ENCODE measurements around the gene STK25.
"Not testable (repeated sequence)": the region's sequence is repeated elsewhere in the genome, so short reads cannot be mapped to it uniquely, and the experiment has no call there.

The STK25 gene

GRCh38 chr2:241532733-241533601 lies 24.6 kb upstream of the STK25 start:
- no peaks in the 10 kb centered on the region for H3K9me3 ChIP-seq
- in situ Hi-C loops (cut with MboI; ENCODE audit: low sequenced_read_pairs), result no loop called here
- H3K27me3 ChIP-seq (ENCODE audit: low read depth), result no peaks in the 10 kb centered on the region
- no peak for DNase-seq (ENCODE audit: low spot score in 2 of 2)
- H3K4me1 ChIP-seq, result no peaks in the 10 kb centered on the region
- H3K4me3 ChIP-seq, result no peak overlapping the region
- H3K36me3 ChIP-seq (replicated peaks), result no peaks in the 10 kb centered on the region

- Histone ChIP-seq H3K4me3 (no peak overlapping the region), H3K27me3 (ENCODE audit: low read depth) (no peaks in the 10 kb centered on the region), H3K36me3 (replicated peaks) (no peaks in the 10 kb centered on the region), H3K9me3 (no peaks in the 10 kb centered on the region), H3K4me1 (no peaks in the 10 kb centered on the region)
- DNase-seq (ENCODE audit: low spot score in 2 of 2), result no peak
- in situ Hi-C loops (cut with MboI; ENCODE audit: low sequenced_read_pairs), result no loop called here
These were observed 23.8 kb upstream of the STK25 start for GRCh38 chr2:241532168-241532567.

GRCh38 chr2:241531161-241531722 lies 22.9 kb upstream of the STK25 start:
- H3K27me3 ChIP-seq (ENCODE audit: low read depth), result no peaks in the 10 kb centered on the region
- H3K4me3 ChIP-seq, result no peak overlapping the region
- H3K9me3 ChIP-seq, result no peaks in the 10 kb centered on the region
- H3K36me3 ChIP-seq (replicated peaks), result no peaks in the 10 kb centered on the region
- no peaks in the 10 kb centered on the region for H3K4me1 ChIP-seq
- no peak for DNase-seq (ENCODE audit: low spot score in 2 of 2)
- in situ Hi-C loops (cut with MboI; ENCODE audit: low sequenced_read_pairs), result no loop called here

- in situ Hi-C loops (cut with MboI; ENCODE audit: low sequenced_read_pairs), result no loop called here
- H3K36me3 ChIP-seq (replicated peaks), result no peaks in the 10 kb centered on the region
- H3K4me1 ChIP-seq, result no peaks in the 10 kb centered on the region
- DNase-seq (ENCODE audit: low spot score in 2 of 2), result no peak
- no peaks in the 10 kb centered on the region for H3K27me3 ChIP-seq (ENCODE audit: low read depth)
- no peak overlapping the region for H3K4me3 ChIP-seq
- H3K9me3 ChIP-seq, result no peaks in the 10 kb centered on the region; the same call in 1 of the 2 replicates
These were observed 22.2 kb upstream of the STK25 start for GRCh38 chr2:241530571-241530970.

GRCh38 chr2:241525818-241526780 lies 17.7 kb upstream of the STK25 start:
- H3K9me3 ChIP-seq; H3K27me3 ChIP-seq (ENCODE audit: low read depth); H3K4me1 ChIP-seq; in situ Hi-C loops (cut with MboI; ENCODE audit: low sequenced_read_pairs); H3K4me3 ChIP-seq; DNase-seq (ENCODE audit: low spot score in 2 of 2); H3K36me3 ChIP-seq (replicated peaks): not testable (repeated sequence)

GRCh38 chr2:241522477-241522876 lies 14.1 kb upstream of the STK25 start:
- Histone ChIP-seq H3K27me3 (ENCODE audit: low read depth) (no peaks in the 10 kb centered on the region), H3K9me3 (peaks cover 10% of the 10 kb centered on the region; the same call in 1 of the 2 replicates), H3K4me3 (no peak overlapping the region), H3K36me3 (replicated peaks) (no peaks in the 10 kb centered on the region), H3K4me1 (no peaks in the 10 kb centered on the region)
- DNase-seq (ENCODE audit: low spot score in 2 of 2), result no peak
- in situ Hi-C loops (cut with MboI; ENCODE audit: low sequenced_read_pairs), result no loop called here

GRCh38 chr2:241519669-241520068 lies 11.3 kb upstream of the STK25 start:
- DNase-seq (ENCODE audit: low spot score in 2 of 2), result no peak
- in situ Hi-C loops (cut with MboI; ENCODE audit: low sequenced_read_pairs), result no loop called here

GRCh38 chr2:241517297-241517696 lies 8.9 kb upstream of the STK25 start:
- in situ Hi-C loops (cut with MboI; ENCODE audit: low sequenced_read_pairs), result no loop called here
- no peaks in the 10 kb centered on the region for H3K4me1 ChIP-seq
- no peak overlapping the region for H3K4me3 ChIP-seq
- H3K9me3 ChIP-seq, result no peaks in the 10 kb centered on the region
- no peak for DNase-seq (ENCODE audit: low spot score in 2 of 2)
- H3K27me3 ChIP-seq (ENCODE audit: low read depth), result no peaks in the 10 kb centered on the region
- no peaks in the 10 kb centered on the region for H3K36me3 ChIP-seq (replicated peaks)

More at GRCh38 chr2:241519669-241520068, 11.3 kb upstream of the STK25 start:
- H3K9me3 ChIP-seq, result 0 out of 2 replicates have a peak, but pooled peaks cover 4% of the 10 kb centered on the region
- no peaks in the 10 kb centered on the region for H3K36me3 ChIP-seq (replicated peaks)
- H3K4me3 ChIP-seq, result no peak overlapping the region
- H3K4me1 ChIP-seq, result no peaks in the 10 kb centered on the region
- no peaks in the 10 kb centered on the region for H3K27me3 ChIP-seq (ENCODE audit: low read depth)

GRCh38 chr2:241516520-241516965 lies 8.2 kb upstream of the STK25 start:
- Histone ChIP-seq H3K36me3 (replicated peaks) (no peaks in the 10 kb centered on the region), H3K27me3 (ENCODE audit: low read depth) (no peaks in the 10 kb centered on the region), H3K4me3 (no peak overlapping the region), H3K4me1 (no peaks in the 10 kb centered on the region), H3K9me3 (no peaks in the 10 kb centered on the region)
- in situ Hi-C loops (cut with MboI; ENCODE audit: low sequenced_read_pairs), result no loop called here
- no peak for DNase-seq (ENCODE audit: low spot score in 2 of 2)

- Histone ChIP-seq H3K27me3 (ENCODE audit: low read depth) (no peaks in the 10 kb centered on the region), H3K4me1 (no peaks in the 10 kb centered on the region), H3K36me3 (replicated peaks) (no peaks in the 10 kb centered on the region), H3K9me3 (no peaks in the 10 kb centered on the region), H3K4me3 (no peak overlapping the region)
- DNase-seq (ENCODE audit: low spot score in 2 of 2), result no peak
- in situ Hi-C loops (cut with MboI; ENCODE audit: low sequenced_read_pairs), result no loop called here
These were observed 6.8 kb upstream of the STK25 start for GRCh38 chr2:241514986-241515737.

GRCh38 chr2:241514553-241514952 lies 6.2 kb upstream of the STK25 start:
- Histone ChIP-seq H3K4me1 (no peaks in the 10 kb centered on the region; the same call in 1 of the 2 replicates), H3K9me3 (no peaks in the 10 kb centered on the region)
- DNase-seq (ENCODE audit: low spot score in 2 of 2), result no peak

GRCh38 chr2:241511091-241511741 lies 2.8 kb upstream of the STK25 start:
- in situ Hi-C loops (cut with MboI; ENCODE audit: low sequenced_read_pairs), result no loop called here
- H3K27me3 ChIP-seq (ENCODE audit: low read depth), result no peaks in the 10 kb centered on the region

More at GRCh38 chr2:241514553-241514952, 6.2 kb upstream of the STK25 start:
- Histone ChIP-seq H3K36me3 (replicated peaks) (no peaks in the 10 kb centered on the region), H3K27me3 (ENCODE audit: low read depth) (no peaks in the 10 kb centered on the region), H3K4me3 (no peak overlapping the region)
- in situ Hi-C loops (cut with MboI; ENCODE audit: low sequenced_read_pairs), result no loop called here

More at GRCh38 chr2:241511091-241511741, 2.8 kb upstream of the STK25 start:
- Histone ChIP-seq H3K4me3 (no peak overlapping the region), H3K4me1 (peaks cover 9% of the 10 kb centered on the region), H3K36me3 (replicated peaks) (peaks cover 6% of the 10 kb centered on the region), H3K9me3 (no peaks in the 10 kb centered on the region)
- no peak for DNase-seq (ENCODE audit: low spot score in 2 of 2)
